OCI-LY3 (cell line): Measurements from ENCODE around the gene NEMF.

Experiments
- H2AFZ ChIP-seq: fragments of 200-600, 300-600 bp; shearing (Covaris generic); 2 replicates; pipeline ENCODE4 v1.6.0; 2014; ENCODE audit warnings: antibody characterized with exemption, low read depth, low read length
- H3K27ac ChIP-seq: fragments of 200-600, 300-600 bp; sonication (generic); 2 replicates; pipeline ENCODE4 v1.5.1; 2014; ENCODE audit warnings: mild to moderate bottlenecking, low read length, moderate library complexity, mixed read lengths
- H3K27me3 ChIP-seq: fragments of 200-600, 300-600 bp; sonication (generic); 2 replicates; pipeline ENCODE4 v1.6.1; 2014; ENCODE audit warnings: low read depth, low read length, mixed read lengths
- H3K36me3 ChIP-seq: fragments of 200-600, 300-600 bp; sonication (generic); replicated peaks from 2 replicates; pipeline ENCODE3; 2014; ENCODE audit warnings: low read depth, low read length, mixed read lengths
- H3K4me1 ChIP-seq: fragments of 300-600, 200-600 bp; sonication (generic); 2 replicates; pipeline ENCODE4 v1.6.1; 2014; ENCODE audit warnings: low read length, mixed read lengths
- H3K4me2 ChIP-seq: fragments of 200-600, 300-600 bp; sonication (generic); 2 replicates; pipeline ENCODE4 v1.6.1; 2014; ENCODE audit warnings: low read length, mixed read lengths
- H3K4me3 ChIP-seq: fragments of 300-600, 200-600 bp; sonication (generic); 2 replicates; pipeline ENCODE4 v1.5.1; 2014; ENCODE audit warnings: antibody characterized with exemption, mild to moderate bottlenecking, low read length, moderate library complexity
- H3K79me2 ChIP-seq: fragments of 300-600, 200-600 bp; shearing (Covaris generic); 2 replicates; pipeline ENCODE4 v1.6.1; 2014; ENCODE audit warnings: mild to moderate bottlenecking, low read length, mixed read lengths
- H3K9ac ChIP-seq: fragments of 300-600, 200-600 bp; shearing (Covaris generic); 2 replicates; pipeline ENCODE4 v1.6.0; 2014; ENCODE audit warnings: mild to moderate bottlenecking, low read length, moderate library complexity
- H3K9me3 ChIP-seq: fragments of 200-600, 300-600 bp; shearing (Covaris generic); 2 replicates; pipeline ENCODE4 v1.6.1; 2014; ENCODE audit warnings: low read length, mixed read lengths; ENCODE audit not compliant: insufficient read depth
- H4K20me1 ChIP-seq: fragments of 200-600, 300-600 bp; sonication (generic); 2 replicates; pipeline ENCODE4 v1.6.1; 2016; ENCODE audit warnings: low read length, mixed read lengths; ENCODE audit not compliant: insufficient read depth
- EZH2phosphoT487 ChIP-seq: fragments of 200-600 bp; shearing (Covaris generic); IDR thresholded peaks from 2 replicates; pipeline ENCODE4 v1.6.1; 2018; ENCODE audit warnings: antibody characterized with exemption, mixed run types, low read depth
- TF ChIP-seq, protein P1 (sequence below): fragments of 200-600, 300-600 bp; sonication (generic); IDR thresholded peaks from 2 replicates; pipeline ENCODE4 v1.5.1; 2014; ENCODE audit warnings: antibody characterized with exemption, low read length, low read depth

Gene NEMF

DNA sequence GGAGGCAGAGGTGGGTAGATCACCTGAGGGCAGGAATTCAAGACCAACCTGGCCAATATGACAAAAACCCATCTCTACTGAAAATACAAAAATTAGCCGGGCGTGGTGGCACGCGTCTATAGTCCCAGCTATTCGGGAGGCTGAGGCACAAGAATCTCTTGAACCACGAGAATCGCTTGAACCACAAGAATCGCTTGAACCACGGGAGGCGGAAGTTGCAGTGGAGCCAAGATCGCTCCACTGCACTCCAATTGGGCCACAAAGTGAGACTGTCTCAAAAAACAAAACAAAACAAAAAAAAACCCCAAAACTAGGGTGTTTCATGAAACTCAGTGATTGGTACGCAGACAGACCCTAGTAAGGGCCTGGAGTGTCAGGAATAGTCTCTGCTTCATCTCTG is 33.9 kb upstream of the NEMF start:
- Histone ChIP-seq H3K9me3 (no peaks in the 10 kb centered on the region), H3K27me3 (no peaks in the 10 kb centered on the region), H3K4me2 (peak overlapping the region; percentile 40), H3K79me2 (peaks cover 3% of the 10 kb centered on the region; the same call in 1 of the 2 replicates), H3K27ac (no peak overlapping the region), H2AFZ (peak overlapping the region; percentile 74), H3K4me1 (peaks cover 12% of the 10 kb centered on the region), H3K36me3 (no peaks in the 10 kb centered on the region), H3K4me3 (peak overlapping the region; percentile 26), H3K9ac (peak overlapping the region; percentile 4; the same call in 1 of the 2 replicates), H4K20me1 (no peaks in the 10 kb centered on the region)
- TF ChIP-seq, protein P1, sequence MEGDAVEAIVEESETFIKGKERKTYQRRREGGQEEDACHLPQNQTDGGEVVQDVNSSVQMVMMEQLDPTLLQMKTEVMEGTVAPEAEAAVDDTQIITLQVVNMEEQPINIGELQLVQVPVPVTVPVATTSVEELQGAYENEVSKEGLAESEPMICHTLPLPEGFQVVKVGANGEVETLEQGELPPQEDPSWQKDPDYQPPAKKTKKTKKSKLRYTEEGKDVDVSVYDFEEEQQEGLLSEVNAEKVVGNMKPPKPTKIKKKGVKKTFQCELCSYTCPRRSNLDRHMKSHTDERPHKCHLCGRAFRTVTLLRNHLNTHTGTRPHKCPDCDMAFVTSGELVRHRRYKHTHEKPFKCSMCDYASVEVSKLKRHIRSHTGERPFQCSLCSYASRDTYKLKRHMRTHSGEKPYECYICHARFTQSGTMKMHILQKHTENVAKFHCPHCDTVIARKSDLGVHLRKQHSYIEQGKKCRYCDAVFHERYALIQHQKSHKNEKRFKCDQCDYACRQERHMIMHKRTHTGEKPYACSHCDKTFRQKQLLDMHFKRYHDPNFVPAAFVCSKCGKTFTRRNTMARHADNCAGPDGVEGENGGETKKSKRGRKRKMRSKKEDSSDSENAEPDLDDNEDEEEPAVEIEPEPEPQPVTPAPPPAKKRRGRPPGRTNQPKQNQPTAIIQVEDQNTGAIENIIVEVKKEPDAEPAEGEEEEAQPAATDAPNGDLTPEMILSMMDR, result no peak
- TF ChIP-seq EZH2phosphoT487, result no peak

DNA sequence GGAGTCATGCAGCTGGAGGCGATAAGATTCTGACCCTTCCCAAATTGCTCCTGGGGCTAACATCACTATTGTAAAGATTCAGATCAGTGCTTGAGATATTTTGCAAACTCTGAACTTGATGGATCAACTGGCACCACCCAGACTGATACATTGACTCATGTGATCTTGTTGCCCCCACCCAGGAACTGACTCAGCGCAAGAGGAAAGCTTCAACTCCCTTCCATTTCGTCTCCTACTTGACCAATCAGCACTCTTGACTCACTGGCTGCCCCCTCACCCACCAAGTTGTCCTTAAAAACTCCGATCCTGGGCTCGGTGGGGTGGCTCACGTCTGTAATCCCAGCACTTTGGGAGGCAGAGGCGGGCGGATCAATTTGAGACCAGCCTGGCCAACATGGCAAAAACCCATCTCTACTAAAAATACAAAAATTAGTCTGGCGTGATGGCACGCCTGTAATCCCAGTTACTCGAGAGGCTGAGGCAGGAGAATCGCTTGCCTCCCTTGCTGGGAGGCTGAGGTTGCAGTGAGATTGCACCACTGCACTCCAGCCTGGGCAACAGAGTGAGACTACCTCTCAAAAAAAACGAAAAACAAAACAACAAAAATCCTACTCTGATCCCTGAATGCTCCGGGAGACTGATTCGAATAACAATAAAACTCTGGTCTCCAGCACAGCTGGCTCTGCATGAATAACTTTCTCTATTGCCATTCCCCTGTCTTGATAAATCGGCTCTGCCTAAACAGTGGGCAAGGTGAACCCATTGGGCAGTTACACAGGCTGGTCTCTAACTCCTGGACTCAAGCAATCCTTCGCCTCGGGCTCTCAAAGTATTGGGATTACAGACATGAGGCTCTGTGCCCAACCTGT is 30.5 kb upstream of the NEMF start:
- Histone ChIP-seq H4K20me1 (no peaks in the 10 kb centered on the region), H3K27ac (no peak overlapping the region), H3K4me3 (no peak overlapping the region), H3K4me1 (peaks cover 27% of the 10 kb centered on the region), H3K79me2 (no peaks in the 10 kb centered on the region), H2AFZ (no peak overlapping the region), H3K36me3 (no peaks in the 10 kb centered on the region), H3K4me2 (no peak overlapping the region), H3K27me3 (no peaks in the 10 kb centered on the region), H3K9me3 (no peaks in the 10 kb centered on the region), H3K9ac (no peak overlapping the region)
- TF ChIP-seq EZH2phosphoT487, result no peak
- TF ChIP-seq, protein P1, result no peak

DNA sequence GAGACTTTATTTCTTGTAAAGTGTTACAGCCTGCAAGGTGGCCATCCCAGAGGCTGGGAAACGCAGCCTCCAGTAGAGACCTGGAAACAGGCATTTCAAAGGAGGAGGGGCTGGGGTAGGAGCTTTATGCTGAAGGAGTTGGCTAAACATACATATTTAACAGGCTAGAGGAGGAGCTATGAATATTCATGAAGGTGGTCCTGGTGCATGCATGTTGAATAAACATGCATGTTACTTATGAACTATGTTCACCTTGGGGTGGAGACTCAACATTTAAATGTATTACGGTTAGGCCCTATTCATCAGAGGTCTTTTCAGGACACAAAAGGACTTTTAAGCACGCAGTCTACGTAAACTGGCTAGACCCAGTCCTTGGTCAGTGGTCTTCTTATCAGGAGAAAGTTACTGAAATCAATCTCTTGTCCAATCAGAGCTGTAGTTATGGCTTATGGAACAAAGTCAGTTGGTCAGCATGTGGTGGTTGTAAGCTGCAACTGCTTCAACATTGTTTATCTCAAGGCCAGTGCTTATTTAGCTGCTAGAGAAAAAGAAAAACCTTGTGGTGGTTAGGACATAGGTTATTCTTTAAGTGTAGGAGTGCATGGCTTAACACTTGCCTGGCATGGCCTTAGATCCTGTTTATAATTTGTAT is 28.9 kb upstream of the NEMF start:
- Histone ChIP-seq H3K9ac (no peak overlapping the region), H2AFZ (no peak overlapping the region), H3K27ac (no peak overlapping the region), H4K20me1 (no peaks in the 10 kb centered on the region), H3K4me1 (peaks cover 22% of the 10 kb centered on the region), H3K9me3 (no peaks in the 10 kb centered on the region), H3K36me3 (no peaks in the 10 kb centered on the region), H3K27me3 (no peaks in the 10 kb centered on the region), H3K4me3 (no peak overlapping the region), H3K79me2 (no peaks in the 10 kb centered on the region), H3K4me2 (no peak overlapping the region)
- TF ChIP-seq EZH2phosphoT487, result no peak
- TF ChIP-seq, protein P1, result no peak
